ENCODE results near the gene HIF1A.

The HIF1A gene

GRCh38 chr14:61672796-61673195, 22.5 kb upstream of the HIF1A start:
- no peak overlapping the region for H3K4me2 ChIP-seq (ENCODE audit: low read length)
- H3K27me3 ChIP-seq (ENCODE audit: insufficient read depth, low read length), result no peaks in the 10 kb centered on the region
- no peaks in the 10 kb centered on the region for H3K79me2 ChIP-seq (ENCODE audit: insufficient read depth, low read length)
- peaks cover 14% of the 10 kb centered on the region for H3K4me1 ChIP-seq (ENCODE audit: insufficient read depth, low read length, severe bottlenecking)
- TF ChIP-seq EZH2 (IDR thresholded peaks at IDR 0.05; ENCODE audit: borderline replicate concordance, low read length), result no peak
- TF ChIP-seq, protein P1, sequence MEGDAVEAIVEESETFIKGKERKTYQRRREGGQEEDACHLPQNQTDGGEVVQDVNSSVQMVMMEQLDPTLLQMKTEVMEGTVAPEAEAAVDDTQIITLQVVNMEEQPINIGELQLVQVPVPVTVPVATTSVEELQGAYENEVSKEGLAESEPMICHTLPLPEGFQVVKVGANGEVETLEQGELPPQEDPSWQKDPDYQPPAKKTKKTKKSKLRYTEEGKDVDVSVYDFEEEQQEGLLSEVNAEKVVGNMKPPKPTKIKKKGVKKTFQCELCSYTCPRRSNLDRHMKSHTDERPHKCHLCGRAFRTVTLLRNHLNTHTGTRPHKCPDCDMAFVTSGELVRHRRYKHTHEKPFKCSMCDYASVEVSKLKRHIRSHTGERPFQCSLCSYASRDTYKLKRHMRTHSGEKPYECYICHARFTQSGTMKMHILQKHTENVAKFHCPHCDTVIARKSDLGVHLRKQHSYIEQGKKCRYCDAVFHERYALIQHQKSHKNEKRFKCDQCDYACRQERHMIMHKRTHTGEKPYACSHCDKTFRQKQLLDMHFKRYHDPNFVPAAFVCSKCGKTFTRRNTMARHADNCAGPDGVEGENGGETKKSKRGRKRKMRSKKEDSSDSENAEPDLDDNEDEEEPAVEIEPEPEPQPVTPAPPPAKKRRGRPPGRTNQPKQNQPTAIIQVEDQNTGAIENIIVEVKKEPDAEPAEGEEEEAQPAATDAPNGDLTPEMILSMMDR (IDR thresholded peaks at IDR 0.05; ENCODE audit: low read length), result no peak
- H3K9me2 ChIP-seq (ENCODE audit: low read depth, low read length), result no peaks in the 10 kb centered on the region
- no peaks in the 10 kb centered on the region for H3K36me3 ChIP-seq (ENCODE audit: insufficient read depth, low read length)
- H3F3A ChIP-seq (ENCODE audit: insufficient read depth, low read length), result no peaks in the 10 kb centered on the region
- H3K9ac ChIP-seq (ENCODE audit: low read length), result no peak overlapping the region
- H2AFZ ChIP-seq (ENCODE audit: low read length), result no peak overlapping the region
- no peaks in the 10 kb centered on the region for H4K20me1 ChIP-seq (ENCODE audit: insufficient read depth, low read length)
- no peak overlapping the region for H3K4me3 ChIP-seq (ENCODE audit: low read depth, low read length, poor library complexity, severe bottlenecking)
- H3K27ac ChIP-seq (ENCODE audit: low read depth, low read length, poor library complexity, severe bottlenecking), result no peak overlapping the region
- H3K9me3 ChIP-seq (ENCODE audit: low read length), result no peaks in the 10 kb centered on the region

GRCh38 chr14:61673305-61673704, 22.0 kb upstream of the HIF1A start:
- no peak overlapping the region for H3K9ac ChIP-seq (ENCODE audit: low read length)
- H3K27me3 ChIP-seq (ENCODE audit: insufficient read depth, low read length), result no peaks in the 10 kb centered on the region
- no peaks in the 10 kb centered on the region for H3K9me2 ChIP-seq (ENCODE audit: low read depth, low read length)
- H3K4me1 ChIP-seq (ENCODE audit: insufficient read depth, low read length, severe bottlenecking), result peaks cover 14% of the 10 kb centered on the region
- H3K27ac ChIP-seq (ENCODE audit: low read depth, low read length, poor library complexity, severe bottlenecking), result no peak overlapping the region
- no peaks in the 10 kb centered on the region for H3K36me3 ChIP-seq (ENCODE audit: insufficient read depth, low read length)
- no peak for TF ChIP-seq EZH2 (IDR thresholded peaks at IDR 0.05; ENCODE audit: borderline replicate concordance, low read length)
- TF ChIP-seq, protein P1 (IDR thresholded peaks at IDR 0.05; ENCODE audit: low read length), result no peak
- H3K4me3 ChIP-seq (ENCODE audit: low read depth, low read length, poor library complexity, severe bottlenecking), result no peak overlapping the region
- H3K9me3 ChIP-seq (ENCODE audit: low read length), result no peaks in the 10 kb centered on the region
- no peak overlapping the region for H2AFZ ChIP-seq (ENCODE audit: low read length)
- no peaks in the 10 kb centered on the region for H4K20me1 ChIP-seq (ENCODE audit: insufficient read depth, low read length)
- H3F3A ChIP-seq (ENCODE audit: insufficient read depth, low read length), result no peaks in the 10 kb centered on the region
- no peak overlapping the region for H3K4me2 ChIP-seq (ENCODE audit: low read length)
- no peaks in the 10 kb centered on the region for H3K79me2 ChIP-seq (ENCODE audit: insufficient read depth, low read length)

- Histone ChIP-seq H4K20me1 (ENCODE audit: insufficient read depth, low read length) (no peaks in the 10 kb centered on the region), H3K4me2 (ENCODE audit: low read length) (no peak overlapping the region), H3K79me2 (ENCODE audit: insufficient read depth, low read length) (no peaks in the 10 kb centered on the region), H3F3A (ENCODE audit: insufficient read depth, low read length) (no peaks in the 10 kb centered on the region), H3K9ac (ENCODE audit: low read length) (no peak overlapping the region), H3K4me3 (ENCODE audit: low read depth, low read length, poor library complexity, severe bottlenecking) (no peak overlapping the region), H2AFZ (ENCODE audit: low read length) (no peak overlapping the region), H3K4me1 (ENCODE audit: insufficient read depth, low read length, severe bottlenecking) (peaks cover 31% of the 10 kb centered on the region), H3K9me2 (ENCODE audit: low read depth, low read length) (no peaks in the 10 kb centered on the region), H3K27ac (ENCODE audit: low read depth, low read length, poor library complexity, severe bottlenecking) (no peak overlapping the region), H3K27me3 (ENCODE audit: insufficient read depth, low read length) (no peaks in the 10 kb centered on the region), H3K9me3 (ENCODE audit: low read length) (no peaks in the 10 kb centered on the region), H3K36me3 (ENCODE audit: insufficient read depth, low read length) (no peaks in the 10 kb centered on the region)
- no peak for TF ChIP-seq EZH2 (IDR thresholded peaks at IDR 0.05; ENCODE audit: borderline replicate concordance, low read length)
- TF ChIP-seq, protein P1 (IDR thresholded peaks at IDR 0.05; ENCODE audit: low read length), result no peak
These were observed 20.0 kb upstream of the HIF1A start for GRCh38 chr14:61675291-61675690.
